BE2C (cell line): ENCODE results near the gene PROSER3.

Source experiments
- DNase-seq: peaks from one replicate; pipeline ENCODE4 v3.0.0-alpha.2; 2020
- H3K27me3 ChIP-seq: fragments of 250-450 bp; sonication (Bioruptor Pico); 2 replicates; pipeline ENCODE4 v1.5.1; 2020; ENCODE audit warnings: mild to moderate bottlenecking
- H3K36me3 ChIP-seq: fragments of 250-450 bp; sonication (Bioruptor Pico); 2 replicates; pipeline ENCODE4 v1.5.1; 2020; ENCODE audit warnings: mild to moderate bottlenecking
- H3K4me1 ChIP-seq: fragments of 250-450 bp; sonication (Bioruptor Pico); 2 replicates; pipeline ENCODE4 v1.5.1; 2020
- H3K4me3 ChIP-seq: 2 replicates; pipeline ENCODE4 v1.5.1; 2011; ENCODE audit warnings: low read depth, low read length
- H3K9me3 ChIP-seq: fragments of 250-450 bp; sonication (Bioruptor Pico); 2 replicates; pipeline ENCODE4 v1.5.1; 2020
- CTCF ChIP-seq: IDR thresholded peaks from 2 replicates; pipeline ENCODE4 v1.5.1; 2012; ENCODE audit warnings: mild to moderate bottlenecking, low read depth, low read length

The PROSER3 gene

GRCh38 chr19:35788205-35788960, 30.4 kb downstream of the PROSER3 start:
- TF ChIP-seq CTCF: no peak
- no peak for DNase-seq
- Histone ChIP-seq H3K9me3 (no peaks in the 10 kb centered on the region), H3K36me3 (no peaks in the 10 kb centered on the region), H3K4me3 (no peak overlapping the region), H3K4me1 (no peaks in the 10 kb centered on the region), H3K27me3 (no peaks in the 10 kb centered on the region)

- no peaks in the 10 kb centered on the region for H3K36me3 ChIP-seq
- DNase-seq: no peak
- H3K4me1 ChIP-seq: no peaks in the 10 kb centered on the region
- no peaks in the 10 kb centered on the region for H3K9me3 ChIP-seq
- no peak for TF ChIP-seq CTCF
- H3K4me3 ChIP-seq: no peak overlapping the region
- no peaks in the 10 kb centered on the region for H3K27me3 ChIP-seq
Measured at GRCh38 chr19:35789195-35789977, 31.4 kb downstream of the PROSER3 start.

GRCh38 chr19:35789978-35790944, 32.3 kb downstream of the PROSER3 start:
- TF ChIP-seq CTCF: no peak

GRCh38 chr19:35790981-35791813, 33.2 kb downstream of the PROSER3 start:
- H3K27me3 ChIP-seq: no peaks in the 10 kb centered on the region
- no peak overlapping the region for H3K4me3 ChIP-seq
- H3K9me3 ChIP-seq: no peaks in the 10 kb centered on the region
- no peaks in the 10 kb centered on the region for H3K36me3 ChIP-seq
- no peak for DNase-seq
- H3K4me1 ChIP-seq: no peaks in the 10 kb centered on the region
- peak; percentile 16 for TF ChIP-seq CTCF

More at GRCh38 chr19:35789978-35790944, 32.3 kb downstream of the PROSER3 start:
- no peaks in the 10 kb centered on the region for H3K9me3 ChIP-seq
- no peak for DNase-seq
- no peaks in the 10 kb centered on the region for H3K4me1 ChIP-seq
- no peaks in the 10 kb centered on the region for H3K36me3 ChIP-seq
- H3K27me3 ChIP-seq: no peaks in the 10 kb centered on the region
- no peak overlapping the region for H3K4me3 ChIP-seq

- Histone ChIP-seq H3K27me3 (no peaks in the 10 kb centered on the region), H3K4me3 (no peak overlapping the region), H3K9me3 (no peaks in the 10 kb centered on the region), H3K4me1 (no peaks in the 10 kb centered on the region), H3K36me3 (no peaks in the 10 kb centered on the region)
- no peak for TF ChIP-seq CTCF
- DNase-seq: no peak
Measured at GRCh38 chr19:35791814-35792279, 33.9 kb downstream of the PROSER3 start.
